Endothelial cell of umbilical vein (primary cell): ENCODE results near the gene BMPER. TPM values are rescaled to one million over a fixed set of nuclear protein-coding genes. Genes with fewer than 3 reads are reported as not detected.

Experiments
- BruUV-seq: library from RNA; stranded (reverse); fragments of 400-500 nt; replicated peaks from 2 replicates; lab custom pipeline; 2021; lab: Mats Ljungman, UMichigan
- CTCF ChIA-PET: fragments of 300-600, 350-600 bp; sonication (Branson Sonifier 250); formaldehyde crosslinking; loops from one replicate; lab custom pipeline; 2021; ENCODE audit warnings: antibody characterized with exemption, inconsistent platforms; lab: Charles Lee
- POLR2A ChIA-PET: fragments of 300-600, 350-600 bp; sonication (Branson Sonifier 250); formaldehyde crosslinking; loops from one replicate; lab custom pipeline; 2021; ENCODE audit warnings: antibody characterized with exemption, inconsistent platforms; lab: Charles Lee
- DNase-seq: peaks from one replicate; pipeline ENCODE4 v3.0.0-alpha.2; 2011; ENCODE audit warnings: low read depth, low spot score
- FAIRE-seq: peaks from 2 replicates; lab custom pipeline; 2011; peaks lifted over from hg19 to GRCh38; lab: Jason Lieb, UNC
- H2AFZ ChIP-seq: 2 replicates; pipeline ENCODE4 v1.6.0; 2012; ENCODE audit warnings: low read depth, low read length, control low read depth, inconsistent platforms
- H3K27ac ChIP-seq: 2 replicates; pipeline ENCODE4 v1.5.1; 2011; ENCODE audit warnings: low read depth, mild to moderate bottlenecking, control low read depth, low read length, moderate library complexity; ENCODE audit not compliant: insufficient read depth
- H3K27me3 ChIP-seq, 2 experiments: 2 replicates each; pipeline versions ENCODE4 v1.6.0 to v1.6.1; 2011; ENCODE audit warnings: low read length in 2 of 2, mixed read lengths in 1 of 2; ENCODE audit not compliant: control insufficient read depth in 2 of 2, insufficient read depth in 2 of 2
- H3K36me3 ChIP-seq, 2 experiments: 2 replicates in 1 of 2; 3 replicates in 1 of 2; pipeline ENCODE4 v1.5.1; 2011; ENCODE audit warnings: low read length in 2 of 2, mild to moderate bottlenecking in 1 of 2, moderate library complexity in 1 of 2; ENCODE audit not compliant: control insufficient read depth in 2 of 2, insufficient read depth in 2 of 2; ENCODE audit errors: extremely low read depth in 1 of 2
- H3K4me1 ChIP-seq: 3 replicates; pipeline ENCODE4 v1.5.1; 2011; ENCODE audit warnings: mild to moderate bottlenecking, low read length; ENCODE audit not compliant: control insufficient read depth, insufficient read depth; ENCODE audit errors: extremely low read depth
- H3K4me2 ChIP-seq: 2 replicates; pipeline ENCODE4 v1.6.1; 2011; ENCODE audit warnings: low read length, control low read depth, mixed read lengths; ENCODE audit not compliant: insufficient read depth
- H3K4me3 ChIP-seq, 3 experiments: fragments of 200-600 bp in 1 of 3; sonication (generic), shearing (Covaris generic) in 1 of 3; replicated peaks in 1 of 3; 2 replicates each; pipeline ENCODE4 v1.5.1; 2011 to 2016; ENCODE audit warnings: control low read depth in 3 of 3, low read length in 3 of 3, mild to moderate bottlenecking in 2 of 3, inconsistent platforms in 1 of 3, low read depth in 1 of 3, moderate library complexity in 1 of 3; ENCODE audit not compliant: insufficient read depth in 1 of 3
- H3K79me2 ChIP-seq: 2 replicates; pipeline ENCODE4 v1.6.0; 2012; ENCODE audit warnings: low read length, inconsistent platforms; ENCODE audit not compliant: control insufficient read depth, insufficient read depth
- H3K9ac ChIP-seq: replicated peaks from 2 replicates; pipeline ENCODE3; 2011; ENCODE audit warnings: low read length, control low read depth; ENCODE audit not compliant: insufficient read depth; ENCODE audit errors: extremely low read depth
- H3K9me1 ChIP-seq: replicated peaks from 3 replicates; pipeline ENCODE4 v1.6.0; 2011; ENCODE audit warnings: mild to moderate bottlenecking, low read length; ENCODE audit not compliant: control insufficient read depth, insufficient read depth; ENCODE audit errors: extremely low read depth
- H3K9me3 ChIP-seq: replicated peaks from 2 replicates; pipeline ENCODE4 v1.5.1; 2012; ENCODE audit warnings: low read length, inconsistent platforms; ENCODE audit not compliant: control insufficient read depth, insufficient read depth
- H4K20me1 ChIP-seq: replicated peaks from 2 replicates; pipeline ENCODE3; 2011; ENCODE audit warnings: mild to moderate bottlenecking, low read length; ENCODE audit not compliant: control insufficient read depth, insufficient read depth; ENCODE audit errors: extremely low read depth
- CTCF ChIP-seq, 2 donors: IDR thresholded peaks; 1 replicate in 1 of 2; 2 replicates in 1 of 2; pipeline ENCODE4 v1.5.1; 2011; ENCODE audit warnings: low read length in 2 of 2, mild to moderate bottlenecking in 2 of 2, moderate library complexity in 2 of 2, control low read depth in 1 of 2, inconsistent platforms in 1 of 2, low read depth in 1 of 2; ENCODE audit not compliant: insufficient read depth in 1 of 2; ENCODE audit errors: extremely low read depth in 1 of 2
- EZH2 ChIP-seq: IDR thresholded peaks from 2 replicates; pipeline ENCODE4 v1.6.1; 2012; ENCODE audit warnings: borderline replicate concordance, low read depth, mild to moderate bottlenecking, moderate library complexity, low read length, inconsistent platforms; ENCODE audit not compliant: severe bottlenecking
- FOS ChIP-seq: IDR thresholded peaks from 2 replicates; pipeline ENCODE4 v1.6.1; 2011; ENCODE audit warnings: mild to moderate bottlenecking, low read length, moderate library complexity, borderline replicate concordance; ENCODE audit not compliant: insufficient read depth
- GATA2 ChIP-seq: IDR thresholded peaks from 2 replicates; pipeline ENCODE4 v1.7.0; 2011; ENCODE audit warnings: low read depth, mild to moderate bottlenecking, moderate library complexity, mixed read lengths, low read length; ENCODE audit not compliant: insufficient read length, insufficient read depth
- JUN ChIP-seq: IDR thresholded peaks from 2 replicates; pipeline ENCODE4 v1.6.1; 2011; ENCODE audit warnings: borderline replicate concordance, low read depth; ENCODE audit not compliant: insufficient read length, insufficient read depth
- MAX ChIP-seq: IDR thresholded peaks from 2 replicates; pipeline ENCODE4 v1.6.1; 2011; ENCODE audit not compliant: insufficient read depth, insufficient read length
- MYC ChIP-seq: IDR thresholded peaks from one replicate; pipeline ENCODE4 v1.6.1; 2011; ENCODE audit warnings: mild to moderate bottlenecking, low read depth, low read length
- POLR2A ChIP-seq: IDR thresholded peaks from 2 replicates; pipeline ENCODE4 v1.6.1; 2012; ENCODE audit warnings: low read depth, mild to moderate bottlenecking, control low read depth, low read length
- POLR2AphosphoS5 ChIP-seq: IDR thresholded peaks from 2 replicates; pipeline ENCODE4 v1.6.1; 2012; ENCODE audit warnings: low read depth, mild to moderate bottlenecking, control low read depth, low read length, moderate library complexity; ENCODE audit not compliant: insufficient read depth
- dilution Hi-C: fragments of 300-500 bp; cut with MboI; formaldehyde crosslinking; loops from one replicate; pipeline ENCODE4 v1.15.0; 2019; ENCODE audit warnings: low sequenced_read_pairs; ENCODE audit not compliant: extremely low pct_ligation_motif_present
- intact Hi-C: fragments of 100-400 bp; cut with micrococcal nuclease; formaldehyde crosslinking; loops from one replicate; pipeline ENCODE4 v1.10.0; 2022
- polyA plus RNA-seq, 4 experiments: library from polyadenylated mRNA; depleted of rRNA in 3 of 4; stranded (reverse) in 3 of 4; unstranded in 1 of 4; fragments of >200 nt; gene quantifications; 2 replicates each; pipeline versions ENCODE4 v1.2.1 to v1.2.3, GENCODE V29; 2011 to 2012; ENCODE audit warnings: missing spikeins in 1 of 4
- total RNA-seq: library from RNA; stranded (reverse); gene quantifications from 2 replicates; pipeline ENCODE4 v1.2.3, GENCODE V29; 2021

The BMPER gene
- total and polyA plus RNA-seq, 2 donors (not counting 3 experiments of a cell fraction or from before 2014, with no cell fraction given), result 0.10 to 0.13 TPM

GRCh38 chr7:34078864-34079263 is 173.5 kb downstream of the BMPER start:
- no peak for DNase-seq
- BruUV-seq, result no TSS peak
- intact Hi-C loops, result no loop called here
- no peak overlapping the region for H2AFZ ChIP-seq
- H3K4me3 ChIP-seq, result no peak overlapping the region
- H3K36me3 ChIP-seq, result no peaks in the 10 kb centered on the region
- no peaks in the 10 kb centered on the region for H3K79me2 ChIP-seq
- H3K27me3 ChIP-seq, result no peaks in the 10 kb centered on the region
- CTCF ChIA-PET, result interaction anchor here (1.0 to 1.4 kb wide), 2 partner anchors 9 kb away, joined by 3 to 6 read pairs; no protein-coding TSS in a partner anchor
- no peak overlapping the region for H3K4me2 ChIP-seq
- dilution Hi-C loops, result no loop called here
- no peaks in the 10 kb centered on the region for H4K20me1 ChIP-seq
- H3K27ac ChIP-seq, result no peak overlapping the region
- H3K9ac ChIP-seq, result no peak overlapping the region
- TF ChIP-seq POLR2A (no peak), FOS (no peak), CTCF (IDR thresholded peaks at IDR 0.05; ENCODE audit: extremely low read depth in 1 of 2, insufficient read depth in 1 of 2, low read depth in 1 of 2, low read length in 2 of 2) (no peak), GATA2 (no peak), POLR2AphosphoS5 (no peak), JUN (no peak), MYC (no peak), EZH2 (no peak), MAX (no peak)
- H3K9me3 ChIP-seq, result no peaks in the 10 kb centered on the region
- H3K4me1 ChIP-seq, result no peaks in the 10 kb centered on the region
- no peak for FAIRE-seq
- no peaks in the 10 kb centered on the region for H3K9me1 ChIP-seq
- POLR2A ChIA-PET, result no interaction called here
